Activated CD4-positive, alpha-beta T cell treated with anti-CD3 and anti-CD28 coated beads, Interleukin-10, Interleukin-2, amounts not matched to agents 100 ng/mL and 50 ng/mL, durations not matched to agents 16 hours and 8 hours (primary cell): ENCODE data around the gene DLG1.

Experiments used
- DNase-seq: peaks from one replicate; pipeline ENCODE4 v3.0.0-alpha.2; 2020

The DLG1 gene

DNA sequence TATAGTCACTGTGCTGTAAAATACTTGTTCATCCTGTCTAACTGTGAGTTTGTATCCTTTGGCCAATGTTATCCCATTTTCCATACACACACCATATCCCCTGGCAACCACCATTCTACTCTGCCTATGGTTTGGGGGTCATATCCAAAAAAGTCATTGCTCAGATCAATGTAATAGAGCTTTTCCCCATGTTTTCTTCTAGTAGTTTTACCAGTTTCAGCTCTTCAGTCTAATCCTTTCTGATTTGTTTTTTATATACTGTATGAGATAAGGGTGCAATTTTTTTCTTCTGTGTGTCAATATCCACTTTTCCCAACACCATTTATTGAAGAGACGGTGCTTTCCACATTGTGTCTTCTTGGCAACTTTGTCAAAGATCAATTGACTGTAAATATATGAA, 14.0 kb upstream of the DLG1 start:
- DNase-seq: no peak

DNA sequence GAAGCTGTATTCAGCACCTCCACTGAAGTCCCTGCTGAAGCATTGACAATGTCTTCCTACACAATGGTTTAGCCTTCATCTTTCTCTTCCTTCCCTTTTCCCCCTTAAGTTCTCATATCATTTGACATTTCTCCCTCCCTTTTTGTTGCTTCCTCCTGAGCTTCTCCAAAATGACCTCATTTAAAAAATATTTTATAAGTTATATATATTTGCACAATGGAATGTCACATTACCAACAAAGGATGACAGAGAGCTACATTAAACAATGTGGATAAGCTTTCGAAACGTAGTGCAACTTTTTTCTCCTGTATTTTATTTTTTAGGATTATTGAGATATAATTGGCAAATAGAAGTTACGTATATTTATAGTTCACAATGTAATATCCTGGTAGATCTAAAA, 13.2 kb upstream of the DLG1 start:
- no peak for DNase-seq

DNA sequence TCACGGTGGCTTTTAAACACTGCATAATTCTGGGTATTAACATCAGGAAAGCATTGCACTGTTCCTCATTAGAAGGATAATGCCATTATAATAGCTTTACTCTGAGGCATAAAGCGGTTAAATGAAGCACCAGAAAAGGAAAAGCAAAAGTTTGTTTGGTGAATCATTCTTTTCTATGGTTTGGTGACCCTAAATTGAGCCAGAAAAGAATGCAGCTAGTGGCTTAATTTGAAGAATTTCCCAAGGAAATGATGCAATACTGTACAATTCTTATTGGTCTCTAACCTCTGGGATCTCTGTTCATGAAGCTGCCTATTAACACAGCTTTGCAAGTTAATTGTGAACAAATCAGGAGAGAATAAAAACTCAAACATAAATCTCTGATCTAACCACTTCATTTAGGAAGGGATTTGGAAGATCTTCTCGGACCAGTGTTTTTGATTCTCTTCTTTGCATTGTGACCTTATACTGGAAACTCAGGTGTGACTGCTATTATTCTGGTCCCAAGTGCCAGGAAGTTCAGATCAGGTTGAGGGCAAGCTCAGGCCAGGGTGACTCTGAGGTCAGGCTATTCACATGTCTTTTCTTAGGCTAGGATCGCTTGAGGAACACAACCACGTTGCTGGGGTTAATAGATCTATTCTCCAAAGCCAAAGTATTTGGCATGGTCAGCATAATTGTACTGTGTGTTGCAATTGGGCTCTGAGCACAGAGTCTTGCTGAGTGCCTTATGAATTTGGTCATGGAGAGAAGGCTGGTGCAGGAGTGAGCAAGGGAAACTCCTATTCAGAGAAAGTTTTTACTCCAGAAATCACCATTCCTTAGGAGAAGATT, 11.3 kb upstream of the DLG1 start:
- peak; percentile 41 for DNase-seq

DNA sequence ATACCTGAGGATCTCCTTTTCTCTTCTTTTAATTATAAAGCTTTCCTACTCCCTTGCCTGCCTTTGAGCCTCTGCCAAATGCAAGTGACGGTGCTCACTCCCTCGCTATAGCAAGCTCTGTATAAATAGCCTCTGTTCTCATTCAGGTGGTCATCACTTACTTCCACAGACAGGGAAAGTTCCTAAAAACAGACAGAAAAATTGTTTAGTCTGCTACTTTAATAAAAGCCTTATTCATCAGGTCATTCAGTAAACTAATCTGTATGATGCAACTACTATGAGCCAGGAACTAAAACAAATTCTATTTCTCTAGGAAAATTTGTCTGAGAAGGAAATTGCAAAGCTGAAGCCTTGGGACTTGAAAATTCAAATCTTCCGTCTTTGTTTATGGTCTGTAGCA, 10.2 kb upstream of the DLG1 start:
- DNase-seq: no peak

DNA sequence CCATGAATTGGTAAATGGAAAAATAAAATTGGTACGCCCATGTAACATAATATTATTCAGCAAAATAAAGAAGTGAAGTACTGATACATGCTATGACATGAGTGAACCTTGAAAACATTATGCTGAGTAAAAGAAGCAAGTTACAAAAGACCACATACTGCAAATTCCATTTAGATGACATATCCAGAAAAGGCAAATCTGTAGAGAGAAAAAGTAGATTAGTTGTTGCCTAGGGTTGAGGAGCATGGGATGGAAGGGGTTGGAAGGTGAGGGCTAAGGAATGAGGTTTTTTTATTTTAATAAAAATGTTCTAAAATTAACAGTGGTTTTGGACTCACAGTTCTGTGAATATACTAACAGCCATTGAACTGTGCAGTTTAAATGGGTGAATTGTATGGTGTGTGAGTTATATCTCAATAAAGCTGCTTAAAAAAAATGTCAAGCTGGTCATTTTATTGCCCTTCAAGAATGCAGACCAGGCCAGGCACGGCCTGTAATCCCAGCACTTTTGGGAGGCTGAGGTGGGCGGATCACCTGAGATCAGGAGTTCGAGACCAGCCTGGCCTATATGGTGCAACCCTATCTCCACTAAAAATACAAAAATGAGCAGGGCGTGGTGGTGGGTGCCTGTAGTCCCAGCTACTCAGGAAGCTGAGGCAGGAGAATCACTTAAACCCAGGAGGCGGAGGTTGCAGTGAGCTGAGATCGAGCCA, 8.1 kb upstream of the DLG1 start:
- no peak for DNase-seq

DNA sequence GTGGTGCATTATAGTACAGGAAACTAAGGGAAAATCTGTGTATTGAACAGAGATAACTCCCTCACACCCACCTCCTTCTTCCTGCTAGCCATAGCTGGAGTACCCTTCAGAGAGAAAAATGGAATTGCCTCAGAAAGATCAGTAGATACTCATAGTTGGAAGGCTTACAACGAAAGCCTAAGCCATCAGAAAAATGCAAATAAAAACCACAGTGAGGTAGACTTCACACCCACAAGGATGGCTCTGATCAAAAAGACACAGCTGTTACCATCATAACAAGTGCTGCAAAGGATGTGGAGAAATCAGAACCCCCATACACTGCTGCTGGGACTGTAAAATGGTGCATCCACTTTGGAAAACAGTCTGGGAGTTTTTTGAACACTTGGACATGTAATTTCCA, 7.4 kb upstream of the DLG1 start:
- peak; percentile 66 for DNase-seq

DNA sequence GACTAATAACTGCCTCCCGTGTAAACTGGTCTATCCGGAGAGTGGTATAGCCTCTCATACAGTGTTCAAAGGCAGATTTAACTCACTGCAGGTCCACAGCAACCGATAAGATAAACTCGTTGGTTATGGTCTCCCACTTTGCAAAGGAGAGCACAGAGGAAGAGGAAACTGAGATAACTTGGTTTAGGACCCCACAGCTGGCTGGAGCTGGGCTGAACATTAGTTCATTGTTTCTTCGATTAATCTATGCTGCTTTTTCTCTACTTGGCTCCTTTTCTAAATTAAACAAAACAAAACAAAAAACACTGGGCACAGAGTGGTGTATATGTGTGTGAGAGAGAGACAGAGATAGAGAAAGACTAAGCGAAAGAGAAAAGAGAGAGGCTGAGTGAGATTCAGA, 5.0 kb upstream of the DLG1 start:
- no peak for DNase-seq

DNA sequence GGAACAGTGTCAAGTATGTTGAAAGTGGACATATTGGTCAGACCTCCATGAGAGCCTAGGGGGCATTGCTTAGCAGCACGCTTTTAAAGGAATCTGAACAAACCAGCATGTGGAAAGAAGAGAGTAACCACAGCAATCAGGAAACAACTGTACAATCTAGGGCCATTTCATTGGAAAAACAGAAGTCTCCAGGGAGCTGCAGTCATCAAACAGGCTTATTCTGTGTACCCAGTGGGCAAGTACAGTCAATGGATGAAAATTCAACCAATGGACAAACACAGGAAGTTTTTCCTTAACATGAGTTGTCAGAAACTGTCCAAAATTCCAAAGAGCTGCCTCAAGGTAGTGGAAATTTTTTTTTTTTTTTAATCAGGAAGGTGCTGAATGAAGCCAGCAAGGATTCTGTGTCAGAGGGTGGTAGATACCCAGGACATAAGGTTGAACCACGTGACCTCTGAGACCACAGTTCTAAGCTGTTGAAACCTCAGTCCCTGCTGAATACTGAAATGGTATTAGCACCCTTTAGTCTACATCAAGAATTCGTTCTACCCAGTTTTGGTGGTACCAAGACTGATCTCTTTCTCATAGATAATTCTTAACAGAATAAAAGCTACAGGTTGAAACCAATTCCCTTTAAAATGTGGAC, 4.4 kb upstream of the DLG1 start:
- no peak for DNase-seq

DNA sequence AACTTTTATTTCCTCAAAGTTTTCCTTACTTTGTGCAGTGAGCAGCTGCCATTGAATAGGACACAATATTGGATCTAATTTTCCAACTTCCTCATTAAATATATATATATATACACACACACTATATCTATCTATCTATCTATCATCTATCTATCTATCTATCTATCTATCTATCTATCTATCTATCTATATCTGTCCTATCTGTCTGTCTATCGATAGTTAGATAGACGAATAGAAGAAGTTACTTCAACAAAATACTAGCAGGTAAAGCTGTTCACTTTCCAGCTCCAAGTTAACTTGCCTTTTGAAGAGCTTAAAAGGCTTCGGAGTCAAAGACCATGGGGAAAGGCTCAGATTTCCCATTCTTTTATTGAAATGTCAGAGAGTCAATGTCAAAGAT, 3.6 kb upstream of the DLG1 start:
- no peak for DNase-seq

DNA sequence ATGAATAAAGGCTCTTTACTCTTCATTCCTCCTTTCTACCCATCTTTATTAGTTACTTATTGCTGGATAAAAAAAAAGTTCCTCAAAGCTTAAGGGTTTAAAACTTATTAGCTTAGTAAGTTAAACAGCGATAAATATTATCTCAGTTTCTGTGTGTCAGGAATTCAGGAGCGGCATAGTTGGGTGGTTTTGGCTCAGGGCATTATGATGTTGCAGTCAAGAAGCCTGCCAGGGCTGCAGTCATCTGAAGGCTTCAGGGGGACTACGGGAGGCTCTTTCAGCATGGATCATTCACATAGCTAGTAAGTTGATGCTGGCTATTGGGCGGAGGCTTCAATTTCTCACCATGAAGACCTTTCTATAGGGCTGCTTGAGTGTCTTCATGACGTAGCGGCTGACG, 1.9 kb upstream of the DLG1 start:
- DNase-seq: no peak

DNA sequence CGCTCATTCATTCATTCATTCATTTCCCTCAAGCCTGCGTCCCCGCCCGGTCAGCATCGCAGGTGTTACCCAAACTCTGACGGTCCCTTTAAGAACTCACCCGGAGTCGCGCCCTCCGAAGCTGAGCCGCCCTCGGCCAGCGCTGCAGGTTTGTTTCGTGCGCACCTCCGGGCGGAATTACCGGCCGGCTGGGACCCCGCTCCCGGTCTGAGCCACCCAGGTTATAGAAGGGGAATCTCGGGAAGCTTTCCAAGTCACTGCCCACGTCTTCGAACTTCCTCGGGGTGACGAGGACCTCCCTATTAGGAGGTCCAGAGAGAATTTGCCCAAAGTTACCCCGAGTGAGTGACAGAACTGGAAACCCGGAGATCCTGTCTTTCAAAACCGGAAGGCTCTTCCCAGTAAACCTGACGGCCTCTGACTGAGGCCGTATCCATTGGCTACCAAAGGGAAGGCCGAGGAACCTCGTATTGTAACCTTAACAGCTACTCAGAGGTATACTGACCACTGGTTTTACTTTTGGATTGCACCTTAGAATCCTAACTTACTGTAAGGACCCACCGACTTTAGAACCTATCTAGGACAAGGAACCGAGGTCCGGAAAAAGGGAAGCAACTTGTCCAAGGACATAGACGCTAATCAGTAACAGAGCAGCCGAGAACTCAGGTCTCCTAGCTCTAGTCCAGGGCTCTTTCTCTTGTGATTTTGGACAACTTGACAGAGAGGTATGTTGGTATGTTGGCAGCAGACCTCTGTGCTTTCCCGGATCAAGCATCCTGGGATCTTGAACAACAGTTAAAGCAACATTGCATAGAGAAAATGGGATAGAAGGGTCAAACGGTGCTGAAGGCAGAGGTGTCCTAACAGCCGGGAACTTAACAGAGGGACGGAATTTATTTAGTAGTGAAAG, 788 bp upstream of the DLG1 start:
- no peak for DNase-seq

DNA sequence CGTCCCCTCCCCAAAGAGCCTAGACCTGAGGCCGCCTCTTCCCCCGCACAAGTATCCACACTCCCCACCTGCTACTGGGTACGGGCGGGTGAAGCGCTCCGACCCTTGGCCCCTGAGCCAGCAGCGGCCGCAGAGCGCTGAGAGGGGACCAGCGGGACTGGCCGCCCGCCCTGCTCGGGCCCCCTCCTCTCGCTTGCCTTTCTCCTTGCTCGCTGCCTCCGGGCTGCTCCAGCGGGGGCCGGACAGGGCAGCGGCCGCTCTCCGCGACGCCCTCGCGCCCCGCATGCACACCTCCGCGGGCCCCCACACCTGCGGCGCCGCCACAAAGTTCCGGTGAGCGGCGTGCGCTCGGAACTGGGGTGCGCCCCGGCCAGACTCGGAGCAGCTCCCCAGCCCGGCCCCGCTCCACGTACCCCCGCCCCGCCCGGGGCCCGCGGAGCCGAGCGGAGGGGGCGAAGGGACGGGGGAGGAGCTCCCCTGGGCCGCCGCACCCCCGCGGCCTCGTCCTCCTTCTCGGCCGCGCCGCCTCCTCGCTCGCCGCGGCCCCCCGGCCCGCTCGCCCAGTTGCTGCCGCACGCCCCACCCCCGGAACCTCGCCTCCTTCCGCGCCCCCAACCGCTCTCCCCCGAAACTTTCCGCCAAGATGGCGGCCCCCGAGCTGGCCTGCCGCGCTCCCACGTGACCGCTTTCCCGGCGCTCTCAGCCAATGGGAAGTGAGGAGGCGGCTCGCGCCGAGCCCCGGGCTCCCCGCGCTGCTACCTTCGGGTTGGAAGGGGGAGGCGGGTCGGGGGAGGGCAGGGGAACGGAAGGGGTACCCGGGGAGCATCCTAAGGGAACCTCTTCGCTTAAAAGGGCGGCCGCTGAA, 704 bp downstream of the DLG1 start:
- DNase-seq: peak; percentile 96

DNA sequence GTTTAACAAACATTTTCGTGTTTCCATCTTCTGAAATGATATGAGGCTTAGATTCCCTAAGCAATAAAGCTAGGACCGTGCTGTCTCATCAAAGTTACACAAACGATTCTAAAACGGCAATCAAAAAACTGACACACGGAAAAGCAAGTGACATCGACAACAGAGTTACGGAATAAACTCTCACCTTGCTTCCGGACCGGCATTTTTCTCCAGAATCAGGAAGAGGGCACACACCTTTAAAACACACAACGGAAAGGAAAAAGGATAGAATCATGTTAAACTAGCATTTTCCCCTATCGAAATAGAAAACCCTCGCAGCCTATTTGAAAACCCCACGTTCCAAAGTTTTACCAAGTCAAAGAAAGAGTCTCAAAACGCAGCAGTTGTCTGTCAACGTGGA, 1.4 kb downstream of the DLG1 start:
- peak; percentile 15 for DNase-seq

DNA sequence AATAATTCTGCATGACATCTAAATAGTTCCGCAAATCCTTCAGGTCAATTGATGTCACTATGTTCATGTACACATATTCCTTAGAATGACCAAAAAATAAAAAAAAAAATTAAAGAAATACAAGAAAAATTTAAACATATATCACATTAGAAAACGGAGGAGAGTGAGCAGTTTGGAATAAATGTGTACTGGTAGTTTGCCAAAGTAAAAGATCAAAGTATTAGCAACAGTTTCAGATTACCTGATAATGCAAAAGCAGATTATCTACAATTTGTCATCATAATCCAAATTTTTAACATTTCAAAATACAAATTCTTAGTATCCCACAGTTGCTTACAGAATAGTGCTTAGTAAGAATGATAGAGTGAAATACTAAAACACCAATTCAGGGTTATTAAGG, 1.9 kb downstream of the DLG1 start:
- no peak for DNase-seq

DNA sequence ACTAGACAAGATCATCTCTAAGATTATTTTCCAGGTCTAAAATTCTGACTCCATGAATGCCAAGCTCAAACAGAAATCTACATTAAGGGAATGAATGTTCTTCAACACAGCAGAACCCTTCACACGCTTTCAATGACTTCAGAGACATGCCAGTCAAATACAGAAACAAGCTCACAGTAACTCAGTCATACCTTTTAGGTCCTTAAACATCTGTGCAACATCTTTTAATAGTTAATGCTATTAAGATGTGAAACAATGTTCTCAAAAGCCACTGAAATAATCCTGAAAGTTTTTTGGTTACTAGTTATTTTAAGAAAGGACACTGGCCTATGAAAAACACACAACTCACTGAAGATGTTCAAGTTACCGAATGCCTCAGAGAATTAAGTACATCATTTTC, 2.5 kb downstream of the DLG1 start:
- DNase-seq: no peak

DNA sequence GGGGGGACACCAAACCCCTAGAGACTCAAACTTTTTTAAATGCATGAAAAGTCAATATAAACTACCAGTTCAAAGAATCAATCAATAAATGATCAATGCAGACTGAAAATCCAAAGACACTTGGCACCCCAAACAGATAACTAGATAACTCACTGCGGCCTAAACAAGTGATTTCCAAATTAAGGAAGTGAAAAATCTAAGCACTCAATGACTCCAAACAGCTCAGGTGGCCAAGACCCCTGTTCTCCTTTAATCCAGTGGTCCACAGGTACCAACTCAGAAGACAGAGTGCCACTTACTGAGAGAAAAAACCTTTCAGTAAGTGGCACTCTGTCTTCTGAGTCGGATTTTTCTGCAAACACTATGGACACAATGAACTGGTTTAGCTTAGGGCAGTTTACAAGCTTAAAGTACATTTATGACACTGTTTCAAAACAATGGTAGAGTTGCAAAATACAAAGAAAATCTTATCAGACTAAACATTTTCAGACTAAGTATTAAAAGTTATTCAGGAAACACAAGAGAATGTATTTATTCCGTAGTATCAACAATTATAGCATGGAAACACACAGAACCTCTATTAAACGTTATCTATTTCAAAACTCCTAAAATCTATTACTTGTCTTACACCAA, 4.7 kb downstream of the DLG1 start:
- no peak for DNase-seq

DNA sequence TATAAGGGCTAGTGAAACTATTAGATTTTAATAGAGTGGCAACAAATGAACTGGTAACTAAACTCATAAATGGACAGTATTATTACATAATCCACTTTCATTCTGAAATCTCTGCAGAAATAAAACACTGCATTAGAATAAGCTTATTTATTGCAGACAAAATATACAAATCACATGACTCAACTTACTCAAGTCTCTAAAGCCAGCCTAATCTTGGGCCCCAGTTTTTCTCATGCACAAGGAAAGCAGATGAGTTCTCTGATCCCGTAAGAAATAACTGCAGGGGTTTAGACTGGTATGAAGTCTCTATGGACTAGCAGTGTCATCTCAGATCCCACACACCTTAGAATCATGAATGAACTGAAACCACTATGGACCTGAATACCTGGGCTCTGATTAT, 5.8 kb downstream of the DLG1 start:
- no peak for DNase-seq

DNA sequence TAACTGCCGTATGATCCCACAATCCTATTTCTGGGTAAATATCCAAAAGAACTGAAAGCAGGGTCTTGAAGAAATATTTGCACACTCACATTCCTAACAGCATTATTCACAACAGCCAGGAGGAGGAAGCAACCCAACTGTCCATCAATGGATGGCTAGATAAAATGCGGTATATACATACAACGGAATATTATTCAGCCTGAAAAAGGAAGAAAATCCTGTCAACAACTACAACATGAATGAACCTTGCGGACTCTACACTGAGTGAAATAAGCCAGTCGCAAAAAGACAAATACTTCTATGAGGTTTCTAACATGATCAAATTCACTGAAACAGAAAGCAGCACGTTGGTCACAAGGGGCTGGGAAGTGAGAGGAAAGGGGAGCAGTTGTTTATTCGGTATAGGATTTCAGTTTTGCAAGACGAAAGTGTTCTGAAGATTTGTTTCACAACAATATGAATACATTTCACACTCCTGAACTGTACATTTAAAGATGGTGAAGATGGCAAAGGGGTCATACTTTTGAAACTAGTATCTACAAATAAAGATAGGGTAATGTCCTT, 6.2 kb downstream of the DLG1 start:
- DNase-seq: peak; percentile 36

DNA sequence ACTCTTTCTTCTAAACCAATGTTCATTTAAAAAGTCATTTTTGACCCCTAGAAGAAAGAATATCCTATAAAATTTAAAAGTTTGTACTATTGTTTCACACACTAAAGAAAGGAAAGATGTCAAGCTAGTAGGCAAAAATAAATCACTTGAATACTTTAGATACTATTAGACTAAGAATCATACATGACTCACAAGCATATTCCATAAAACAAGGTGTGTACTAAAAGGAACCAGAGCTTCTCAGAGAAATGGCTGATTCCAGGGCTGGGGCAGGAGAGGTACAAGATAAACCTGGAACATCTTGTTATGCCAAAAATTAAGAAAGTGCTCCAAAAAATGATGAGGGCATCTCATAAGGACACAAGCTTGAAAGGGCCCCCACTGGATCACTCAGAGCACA, 8.7 kb downstream of the DLG1 start:
- no peak for DNase-seq

DNA sequence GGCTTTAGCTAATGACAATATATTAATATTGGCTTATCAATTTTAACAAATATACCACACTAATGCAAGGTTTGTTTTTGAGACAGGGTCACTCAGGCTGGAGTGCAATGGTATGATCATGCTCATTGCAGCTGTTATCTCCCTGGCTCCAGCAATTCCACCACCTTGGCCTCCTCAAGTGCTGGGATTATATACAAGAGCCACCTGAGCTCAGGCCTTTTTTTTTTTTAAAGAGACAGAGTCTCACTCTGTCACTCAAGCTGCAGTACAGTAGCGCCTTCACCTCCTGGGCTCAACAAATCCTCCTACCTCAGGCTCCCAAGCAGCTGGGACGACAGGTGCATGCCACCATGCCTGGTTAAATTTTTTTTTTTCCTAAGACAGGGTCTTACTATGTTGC, 11.7 kb downstream of the DLG1 start:
- no peak for DNase-seq

DNA sequence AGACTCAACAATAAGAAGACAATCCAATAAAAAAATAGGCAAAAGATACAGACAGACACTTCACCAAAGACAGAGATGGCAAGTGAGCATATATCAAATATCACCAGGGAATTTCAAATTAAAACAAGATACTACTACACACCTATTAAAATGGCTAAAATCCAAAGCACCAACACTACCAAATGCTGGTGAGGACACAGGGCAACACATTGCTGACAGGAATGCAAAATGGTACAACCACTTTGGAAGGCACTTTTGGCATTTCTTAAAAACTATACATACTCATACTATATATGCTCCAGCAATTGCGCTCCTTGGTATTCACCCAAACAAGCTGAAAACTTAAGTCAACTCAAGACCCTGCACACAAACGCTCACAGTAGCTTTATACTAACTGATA, 12.9 kb downstream of the DLG1 start:
- no peak for DNase-seq
